ENCODE measurements around the gene UBD. TPM values are rescaled to one million over a fixed set of nuclear protein-coding genes. Genes with fewer than 3 reads are reported as not detected.

The UBD gene
- total RNA-seq, 1 experiment from 2014 or later = not detected

GRCh38 chr6:29510202-29510601 is 49.3 kb downstream of the UBD start:
- no peak overlapping the region for H3K4me2 ChIP-seq
- no peaks in the 10 kb centered on the region for H3K36me3 ChIP-seq (ENCODE audit: low read depth)
- H3K4me1 ChIP-seq (replicated peaks; ENCODE audit: insufficient read depth) = no peaks in the 10 kb centered on the region
- ChIA-PET POLR2A (ENCODE audit: unreplicated experiment) (no interaction called here), CTCF (no interaction called here)
- H4K20me1 ChIP-seq (ENCODE audit: insufficient read depth) = no peaks in the 10 kb centered on the region
- H3K27me3 ChIP-seq (ENCODE audit: insufficient read depth, low read depth) = 0 out of 2 replicates have a peak, but pooled peaks cover 6% of the 10 kb centered on the region
- no peaks in the 10 kb centered on the region for H3K9me2 ChIP-seq (ENCODE audit: insufficient read depth)
- H3K79me2 ChIP-seq (ENCODE audit: low read depth) = no peaks in the 10 kb centered on the region
- H3K9me3 ChIP-seq (ENCODE audit: insufficient read depth, low read depth) = no peaks in the 10 kb centered on the region
- intact Hi-C loops (cut with micrococcal nuclease; ENCODE audit: unreplicated experiment) = no loop called here
- TF ChIP-seq CTCF (conservative IDR thresholded peaks at IDR 0.05) (no peak), EZH2 (IDR thresholded peaks at IDR 0.05; ENCODE audit: low read depth) (no peak)
- BruUV-seq (replicated peaks) = no TSS peak
- H3K4me3 ChIP-seq = no peak overlapping the region
- no peak overlapping the region for H2AFZ ChIP-seq
- H3K27ac ChIP-seq = no peak overlapping the region
- no peaks in the 10 kb centered on the region for H3F3A ChIP-seq (ENCODE audit: insufficient read depth, low read depth)
- DNase-seq = no peak

GRCh38 chr6:29509711-29510110 is 49.8 kb downstream of the UBD start:
- Histone ChIP-seq H3K9me2 (ENCODE audit: insufficient read depth) (no peaks in the 10 kb centered on the region), H4K20me1 (ENCODE audit: insufficient read depth) (no peaks in the 10 kb centered on the region), H3K27ac (no peak overlapping the region), H3K9me3 (ENCODE audit: insufficient read depth, low read depth) (no peaks in the 10 kb centered on the region), H3K4me1 (replicated peaks; ENCODE audit: insufficient read depth) (no peaks in the 10 kb centered on the region), H2AFZ (no peak overlapping the region), H3K36me3 (ENCODE audit: low read depth) (no peaks in the 10 kb centered on the region), H3K4me3 (no peak overlapping the region), H3K79me2 (ENCODE audit: low read depth) (no peaks in the 10 kb centered on the region), H3K27me3 (ENCODE audit: insufficient read depth, low read depth) (0 out of 2 replicates have a peak, but pooled peaks cover 6% of the 10 kb centered on the region), H3F3A (ENCODE audit: insufficient read depth, low read depth) (no peaks in the 10 kb centered on the region), H3K4me2 (no peak overlapping the region)
- DNase-seq = no peak
- CTCF ChIA-PET = no interaction called here
- intact Hi-C loops (cut with micrococcal nuclease; ENCODE audit: unreplicated experiment) = no loop called here
- no TSS peak for BruUV-seq (replicated peaks)
- TF ChIP-seq EZH2 (IDR thresholded peaks at IDR 0.05; ENCODE audit: low read depth) = no peak
- POLR2A ChIA-PET (ENCODE audit: unreplicated experiment) = no interaction called here

GRCh38 chr6:29509239-29509638 is 50.3 kb downstream of the UBD start:
- H3K4me2 ChIP-seq = no peak overlapping the region
- H3K27me3 ChIP-seq (ENCODE audit: insufficient read depth, low read depth) = 0 out of 2 replicates have a peak, but pooled peaks cover 6% of the 10 kb centered on the region
- no peaks in the 10 kb centered on the region for H4K20me1 ChIP-seq (ENCODE audit: insufficient read depth)
- ChIA-PET CTCF (no interaction called here), POLR2A (ENCODE audit: unreplicated experiment) (no interaction called here)
- H3K27ac ChIP-seq = no peak overlapping the region
- no peak overlapping the region for H2AFZ ChIP-seq
- no peak for DNase-seq
- H3K4me1 ChIP-seq (replicated peaks; ENCODE audit: insufficient read depth) = no peaks in the 10 kb centered on the region
- no TSS peak for BruUV-seq (replicated peaks)
- no peaks in the 10 kb centered on the region for H3K36me3 ChIP-seq (ENCODE audit: low read depth)
- no peaks in the 10 kb centered on the region for H3K79me2 ChIP-seq (ENCODE audit: low read depth)
- TF ChIP-seq EZH2 (IDR thresholded peaks at IDR 0.05; ENCODE audit: low read depth) = no peak
- TF ChIP-seq CTCF (conservative IDR thresholded peaks at IDR 0.05) = no peak
- no peaks in the 10 kb centered on the region for H3F3A ChIP-seq (ENCODE audit: insufficient read depth, low read depth)
- no peaks in the 10 kb centered on the region for H3K9me2 ChIP-seq (ENCODE audit: insufficient read depth)
- no peak overlapping the region for H3K4me3 ChIP-seq
- no peaks in the 10 kb centered on the region for H3K9me3 ChIP-seq (ENCODE audit: insufficient read depth, low read depth)
- intact Hi-C loops (cut with micrococcal nuclease; ENCODE audit: unreplicated experiment) = no loop called here

GRCh38 chr6:29507319-29507718 is 52.2 kb downstream of the UBD start:
- no peaks in the 10 kb centered on the region for H3K9me3 ChIP-seq (ENCODE audit: insufficient read depth, low read depth)
- H3K36me3 ChIP-seq (ENCODE audit: low read depth) = no peaks in the 10 kb centered on the region
- 0 out of 2 replicates have a peak, but pooled peaks cover 6% of the 10 kb centered on the region for H3K27me3 ChIP-seq (ENCODE audit: insufficient read depth, low read depth)
- H3K4me1 ChIP-seq (replicated peaks; ENCODE audit: insufficient read depth) = no peaks in the 10 kb centered on the region
- no peaks in the 10 kb centered on the region for H3K79me2 ChIP-seq (ENCODE audit: low read depth)
- CTCF ChIA-PET = no interaction called here
- H3K9me2 ChIP-seq (ENCODE audit: insufficient read depth) = no peaks in the 10 kb centered on the region
- H4K20me1 ChIP-seq (ENCODE audit: insufficient read depth) = no peaks in the 10 kb centered on the region
- no peak overlapping the region for H3K4me3 ChIP-seq
- no peak overlapping the region for H3K4me2 ChIP-seq
- TF ChIP-seq CTCF (conservative IDR thresholded peaks at IDR 0.05) (no peak), EZH2 (IDR thresholded peaks at IDR 0.05; ENCODE audit: low read depth) (no peak)
- POLR2A ChIA-PET (ENCODE audit: unreplicated experiment) = no interaction called here
- H3K27ac ChIP-seq = no peak overlapping the region
- H2AFZ ChIP-seq = no peak overlapping the region
- no peak for DNase-seq
- intact Hi-C loops (cut with micrococcal nuclease; ENCODE audit: unreplicated experiment) = no loop called here
- no TSS peak for BruUV-seq (replicated peaks)
- no peaks in the 10 kb centered on the region for H3F3A ChIP-seq (ENCODE audit: insufficient read depth, low read depth)
